ENCODE measurements around the gene WDR7.
A peak's percentile ranks its signal among the peaks of the same experiment; 100 is the strongest.

The WDR7 gene

GRCh38 chr18:56934131-56934530, 283.0 kb downstream of the WDR7 start:
- TF ChIP-seq CTCF (IDR thresholded peaks at IDR 0.05; ENCODE audit: low read length, missing control alignments) = no peak

GRCh38 chr18:56934906-56935305, 283.7 kb downstream of the WDR7 start:
- TF ChIP-seq CTCF (IDR thresholded peaks at IDR 0.05; ENCODE audit: low read length, missing control alignments) = no peak
- H3K4me3 ChIP-seq (replicated peaks; ENCODE audit: low read depth, low read length) = no peak overlapping the region
- DNase-seq (ENCODE audit: low read depth) = no peak

More at GRCh38 chr18:56934131-56934530, 283.0 kb downstream of the WDR7 start:
- H3K4me3 ChIP-seq (replicated peaks; ENCODE audit: low read depth, low read length) = no peak overlapping the region
- no peak for DNase-seq (ENCODE audit: low read depth)

- DNase-seq (ENCODE audit: low read depth) = no peak
- TF ChIP-seq CTCF (IDR thresholded peaks at IDR 0.05; ENCODE audit: low read length, missing control alignments) = no peak
- no peak overlapping the region for H3K4me3 ChIP-seq (replicated peaks; ENCODE audit: low read depth, low read length)
Measured at GRCh38 chr18:56935434-56936040, 284.4 kb downstream of the WDR7 start.

- H3K4me3 ChIP-seq (replicated peaks; ENCODE audit: low read depth, low read length) = no peak overlapping the region
- TF ChIP-seq CTCF (IDR thresholded peaks at IDR 0.05; ENCODE audit: low read length, missing control alignments) = no peak
- no peak for DNase-seq (ENCODE audit: low read depth)
Measured at GRCh38 chr18:56936457-56936856, 285.3 kb downstream of the WDR7 start.

- no peak for TF ChIP-seq CTCF (IDR thresholded peaks at IDR 0.05; ENCODE audit: low read length, missing control alignments)
- peak; percentile 5 for DNase-seq (ENCODE audit: low read depth)
Measured at GRCh38 chr18:56937874-56938430, 286.8 kb downstream of the WDR7 start.

GRCh38 chr18:56945171-56946083, 294.3 kb downstream of the WDR7 start:
- peak; percentile 5 for DNase-seq (ENCODE audit: low read depth)
- H3K4me3 ChIP-seq (replicated peaks; ENCODE audit: low read depth, low read length) = no peak overlapping the region
- no peak for TF ChIP-seq CTCF (IDR thresholded peaks at IDR 0.05; ENCODE audit: low read length, missing control alignments)

More at GRCh38 chr18:56937874-56938430, 286.8 kb downstream of the WDR7 start:
- no peak overlapping the region for H3K4me3 ChIP-seq (replicated peaks; ENCODE audit: low read depth, low read length)

Data from fibroblast of pulmonary artery (primary cell).